ENCODE data around the gene BNIP3. TPM values are rescaled to one million over a fixed set of nuclear protein-coding genes. Genes with fewer than 3 reads are reported as not detected.

The BNIP3 gene
- total and polyA plus RNA-seq, 2 of the 8 experiments (the other 6 are each of a cell fraction or from before 2014, with no cell fraction given), result 25.8 to 58.9 TPM

DNA sequence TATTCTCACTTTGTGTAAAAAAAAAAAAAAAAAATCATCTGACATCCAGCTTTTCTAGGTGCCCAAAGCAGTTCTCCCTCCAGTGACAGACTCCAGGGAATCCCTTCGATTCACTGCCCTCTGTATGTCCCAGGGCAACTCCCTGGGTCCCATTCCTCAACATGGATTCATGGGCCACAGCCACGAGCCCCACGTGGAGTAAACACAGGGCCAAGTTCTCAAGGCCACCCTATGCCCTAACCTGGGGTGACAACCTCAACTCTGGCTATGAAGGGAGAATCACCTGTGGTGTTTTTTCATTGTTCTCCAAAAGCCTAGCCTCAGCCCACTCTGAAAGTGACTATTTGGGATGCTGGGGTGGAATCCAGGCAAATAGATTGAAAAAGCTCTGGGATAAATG is 3.4 kb downstream of the BNIP3 start:
- H3K79me1 ChIP-seq (ENCODE audit: low read depth, low read length), result peaks cover 21% of the 10 kb centered on the region
- H3K4me2 ChIP-seq (ENCODE audit: insufficient read depth in 1 of 2, low read depth in 2 of 2, low read length in 2 of 2), result peak overlapping the region; percentile 29 to 82; a peak in 3 of 4 replicates
- 67% methylated on average over 3 of the region's 3 CpGs; no CpG with 5 or more reads in 1 of the 2 experiments for WGBS, 2 experiments (ENCODE audit: extremely low coverage in 1 of 2, insufficient coverage in 1 of 2, insufficient read length in 1 of 2, insufficient replicate concordance in 2 of 2, low coverage in 1 of 2, low lambda C conversion rate in 2 of 2, missing lambda C conversion rate in 1 of 2)
- H4K20me1 ChIP-seq (replicated peaks in 1 of 2; ENCODE audit: control insufficient read depth in 1 of 2, insufficient read depth in 2 of 2, low read length in 2 of 2), result peaks cover 18 to 27% of the 10 kb centered on the region in 2 experiments
- no peak overlapping the region for H3K27ac ChIP-seq (ENCODE audit: low read depth, low read length)
- H3K79me2 ChIP-seq (ENCODE audit: control insufficient read depth in 1 of 2, insufficient read depth in 2 of 2, low read length in 2 of 2), result peaks cover 16 to 63% of the 10 kb centered on the region in 2 experiments; a peak in 3 of 4 replicates
- no peak overlapping the region for H2BK120ac ChIP-seq (replicated peaks; ENCODE audit: low read depth, low read length)
- H3K23me2 ChIP-seq (ENCODE audit: low read depth, low read length), result peaks cover 12% of the 10 kb centered on the region
- H2AK5ac ChIP-seq (ENCODE audit: low read depth, low read length), result no peak overlapping the region
- H4K8ac ChIP-seq (ENCODE audit: extremely low read depth, insufficient read depth, low read length), result no peak overlapping the region
- FAIRE-seq (no peak), DNase-seq (ENCODE audit: low read depth in 1 of 2, low spot score in 2 of 2) (no peak)
- H2BK5ac ChIP-seq (ENCODE audit: low read depth, low read length), result no peak overlapping the region
- H2BK15ac ChIP-seq (ENCODE audit: low read length), result no peak overlapping the region
- H2BK12ac ChIP-seq (ENCODE audit: low read depth, low read length), result no peak overlapping the region
- H3K4me1 ChIP-seq (replicated peaks in 1 of 4; ENCODE audit: control insufficient read depth in 3 of 4, insufficient read depth in 4 of 4, low read length in 3 of 4), result peaks cover 12 to 16% (median 13%) of the 10 kb centered on the region in 4 experiments
- no peak overlapping the region for H3K23ac ChIP-seq (ENCODE audit: insufficient read length)
- no peak overlapping the region for H3K4me3 ChIP-seq (ENCODE audit: extremely low read depth in 1 of 4, insufficient read depth in 2 of 4, low read depth in 3 of 4, low read length in 4 of 4)
- no peak overlapping the region for H3K4ac ChIP-seq (replicated peaks; ENCODE audit: insufficient read length, low read depth, low read length)
- no peak overlapping the region for H2BK20ac ChIP-seq (ENCODE audit: low read length)
- H3K9me3 ChIP-seq (ENCODE audit: insufficient read depth in 2 of 2, low read depth in 1 of 2, low read length in 1 of 2), result peaks cover 0 to 2% of the 10 kb centered on the region in 2 experiments; a peak in 1 of 4 replicates
- H3K18ac ChIP-seq (ENCODE audit: extremely low read depth, low read length), result 0 out of 2 replicates have a peak overlapping the region, but pooled peaks have one; percentile 24
- ChIA-PET POLR2A (ENCODE audit: partially characterized antibody) (interaction anchor here (0.7 kb wide), 1 partner anchor 37 kb away, joined by 4 read pairs; no protein-coding TSS in a partner anchor), CTCF (ENCODE audit: partially characterized antibody) (interaction anchor here (2.0 kb wide), 1 partner anchor 45 kb away, joined by 8 read pairs; no protein-coding TSS in a partner anchor)
- H3K36me3 ChIP-seq (ENCODE audit: control insufficient read depth in 2 of 4, insufficient read depth in 4 of 4, low read length in 3 of 4), result peaks cover 0 to 3% (median 0%) of the 10 kb centered on the region in 4 experiments; a peak in 1 of 8 replicates
- no peak overlapping the region for H2AFZ ChIP-seq (ENCODE audit: low read length)
- no peak overlapping the region for H4K5ac ChIP-seq (ENCODE audit: insufficient read length, low read depth, low read length)
- H4K91ac ChIP-seq (replicated peaks; ENCODE audit: insufficient read length, low read length), result no peak overlapping the region
- peaks cover 8 to 24% (median 18%) of the 10 kb centered on the region in 4 experiments for H3K27me3 ChIP-seq (replicated peaks in 1 of 4; ENCODE audit: control insufficient read depth in 3 of 4, extremely low read depth in 1 of 4, insufficient read depth in 3 of 4, low read length in 3 of 4)
- H3K56ac ChIP-seq (replicated peaks; ENCODE audit: insufficient read length, low read depth, low read length), result no peak overlapping the region
- H3K14ac ChIP-seq (ENCODE audit: insufficient read length), result no peak overlapping the region
- no peak overlapping the region for H3K9ac ChIP-seq (replicated peaks in 1 of 4; ENCODE audit: extremely low read depth in 1 of 4, low read depth in 3 of 4, low read length in 3 of 4)
- TF ChIP-seq POLR2A (IDR thresholded peaks at IDR 0.05; ENCODE audit: control extremely low read depth in 1 of 2, low read depth in 2 of 2, low read length in 2 of 2) (no peak), MAFK (IDR thresholded peaks at IDR 0.05; ENCODE audit: low read depth, low read length) (no peak), RNF2 (IDR thresholded peaks at IDR 0.05; ENCODE audit: borderline replicate concordance, low read depth, low read length, missing control alignments, poor library complexity, severe bottlenecking) (no peak), TCF12 (IDR thresholded peaks at IDR 0.05; ENCODE audit: low read depth, low read length) (no peak), CHD2 (IDR thresholded peaks at IDR 0.05; ENCODE audit: low read length) (no peak), TEAD4 (IDR thresholded peaks at IDR 0.05; ENCODE audit: low read depth, low read length) (no peak), ZNF274 (IDR thresholded peaks at IDR 0.05; ENCODE audit: borderline replicate concordance, extremely low read depth, low read length) (no peak), CHD1 (IDR thresholded peaks at IDR 0.05; ENCODE audit: low read depth, low read length) (no peak), ASH2L (IDR thresholded peaks at IDR 0.05; ENCODE audit: low read length) (no peak), BACH1 (IDR thresholded peaks at IDR 0.05; ENCODE audit: low read length) (no peak)
- TF ChIP-seq, protein P1, sequence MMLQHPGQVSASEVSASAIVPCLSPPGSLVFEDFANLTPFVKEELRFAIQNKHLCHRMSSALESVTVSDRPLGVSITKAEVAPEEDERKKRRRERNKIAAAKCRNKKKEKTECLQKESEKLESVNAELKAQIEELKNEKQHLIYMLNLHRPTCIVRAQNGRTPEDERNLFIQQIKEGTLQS (IDR thresholded peaks at IDR 0.05; ENCODE audit: insufficient read depth, low read depth, low read length), result no peak
- TF ChIP-seq, protein P2, sequence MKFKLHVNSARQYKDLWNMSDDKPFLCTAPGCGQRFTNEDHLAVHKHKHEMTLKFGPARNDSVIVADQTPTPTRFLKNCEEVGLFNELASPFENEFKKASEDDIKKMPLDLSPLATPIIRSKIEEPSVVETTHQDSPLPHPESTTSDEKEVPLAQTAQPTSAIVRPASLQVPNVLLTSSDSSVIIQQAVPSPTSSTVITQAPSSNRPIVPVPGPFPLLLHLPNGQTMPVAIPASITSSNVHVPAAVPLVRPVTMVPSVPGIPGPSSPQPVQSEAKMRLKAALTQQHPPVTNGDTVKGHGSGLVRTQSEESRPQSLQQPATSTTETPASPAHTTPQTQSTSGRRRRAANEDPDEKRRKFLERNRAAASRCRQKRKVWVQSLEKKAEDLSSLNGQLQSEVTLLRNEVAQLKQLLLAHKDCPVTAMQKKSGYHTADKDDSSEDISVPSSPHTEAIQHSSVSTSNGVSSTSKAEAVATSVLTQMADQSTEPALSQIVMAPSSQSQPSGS (IDR thresholded peaks at IDR 0.05; ENCODE audit: low read length), result no peak
